HepG2 (cell line): ENCODE data around the gene POLR1C. TPM values are rescaled to one million over a fixed set of nuclear protein-coding genes. Genes with fewer than 3 reads are reported as not detected.
A peak's percentile ranks its signal among the peaks of the same experiment; 100 is the strongest.

Experiments
- HMG20B ChIP-seq: conservative IDR thresholded peaks from 2 replicates; pipeline ENCODE4 v1.6.1; 2016; ENCODE audit warnings: missing genetic modification reagents, missing compliant biosample characterization
- KLF13 ChIP-seq: sonication (generic); formaldehyde crosslinking; IDR thresholded peaks from 2 replicates; pipeline ENCODE4 v1.4.0; 2020; ENCODE audit warnings: mild to moderate bottlenecking, missing genetic modification reagents
- NBN ChIP-seq: fragments of 450-650 bp; conservative IDR thresholded peaks from 2 replicates; pipeline ENCODE4 v1.6.1; 2017
- NCOR1 ChIP-seq: fragments of 200-600 bp; sonication (generic); IDR thresholded peaks from 2 replicates; pipeline ENCODE4 v1.7.0; 2017; ENCODE audit warnings: antibody characterized with exemption, low read length, borderline replicate concordance
- PRMT3 ChIP-seq: sonication (generic); formaldehyde crosslinking; IDR thresholded peaks from 2 replicates; pipeline ENCODE4 v1.8.1; 2022; ENCODE audit warnings: low read depth, mild to moderate bottlenecking, moderate library complexity, missing genetic modification reagents, borderline replicate concordance
- PRPF4 ChIP-seq: fragments of 200-400 bp; formaldehyde crosslinking; IDR thresholded peaks from 2 replicates; pipeline ENCODE4 v1.6.1; 2016; ENCODE audit warnings: low read length, low read depth; ENCODE audit not compliant: poor library complexity, severe bottlenecking
- RORA ChIP-seq: sonication (generic); formaldehyde crosslinking; IDR thresholded peaks from 2 replicates; pipeline ENCODE4 v1.5.0; 2020; ENCODE audit warnings: mild to moderate bottlenecking, missing genetic modification reagents, moderate library complexity
- SALL1 ChIP-seq: sonication (generic); formaldehyde crosslinking; IDR thresholded peaks from 2 replicates; pipeline ENCODE4 v1.8.0; 2022; ENCODE audit warnings: mild to moderate bottlenecking, missing genetic modification reagents
- SATB2 ChIP-seq: sonication (generic); formaldehyde crosslinking; IDR thresholded peaks from 2 replicates; pipeline ENCODE4 v1.5.0; 2020; ENCODE audit warnings: missing genetic modification reagents
- TCF7L2 ChIP-seq: IDR thresholded peaks from 2 replicates; pipeline ENCODE4 v1.6.1; 2011; ENCODE audit warnings: mild to moderate bottlenecking, low read depth, low read length, moderate library complexity
- TERF1 ChIP-seq: sonication (generic); formaldehyde crosslinking; IDR thresholded peaks from 2 replicates; pipeline ENCODE4 v1.8.0; 2022; ENCODE audit warnings: mild to moderate bottlenecking, missing genetic modification reagents, moderate library complexity
- ZNF205 ChIP-seq: IDR thresholded peaks from 2 replicates; pipeline ENCODE4 v1.6.1; 2018; ENCODE audit warnings: missing biosample characterization, missing genetic modification reagents
- ZNF343 ChIP-seq: sonication (generic); formaldehyde crosslinking; IDR thresholded peaks from 2 replicates; pipeline ENCODE4 v1.4.0; 2020; ENCODE audit warnings: mild to moderate bottlenecking, missing genetic modification reagents
- ZNF362 ChIP-seq: sonication (generic); formaldehyde crosslinking; IDR thresholded peaks from 2 replicates; pipeline ENCODE4 v1.4.0; 2020; ENCODE audit warnings: missing genetic modification reagents, mild to moderate bottlenecking, borderline replicate concordance
- ZNF687 ChIP-seq: sonication (generic); formaldehyde crosslinking; IDR thresholded peaks from 2 replicates; pipeline ENCODE4 v1.5.1; 2020; ENCODE audit warnings: mild to moderate bottlenecking, missing genetic modification reagents, moderate library complexity
- ZNF746 ChIP-seq: sonication (generic); formaldehyde crosslinking; IDR thresholded peaks from 2 replicates; pipeline ENCODE4 v1.8.0; 2022; ENCODE audit warnings: mild to moderate bottlenecking, missing genetic modification reagents
- ZNF792 ChIP-seq: IDR thresholded peaks from 2 replicates; pipeline ENCODE4 v1.6.1; 2016
- ZNF83 ChIP-seq: sonication (generic); formaldehyde crosslinking; IDR thresholded peaks from 2 replicates; pipeline ENCODE4 v1.4.0; 2020; ENCODE audit warnings: missing genetic modification reagents, mild to moderate bottlenecking, borderline replicate concordance
- polyA plus RNA-seq, 8 experiments: library from polyadenylated mRNA; depleted of rRNA in 3 of 8; stranded (reverse) in 7 of 8; unstranded in 1 of 8; fragments of >200 nt; fragmentation: Illumina TruSeq in 4 of 8; extraction: Trizol in 4 of 8; gene quantifications; 2 replicates each; pipeline versions ENCODE4 v1.2.1 to v1.2.3, GENCODE V29; 2011 to 2016; ENCODE audit warnings: low read depth in 4 of 8, missing spikeins in 1 of 8, mixed read lengths in 1 of 8; ENCODE audit not compliant: insufficient read depth in 1 of 8
- total RNA-seq, 5 experiments: library from RNA; depleted of rRNA; stranded (reverse); fragments of >200 nt; fragmentation: Illumina TruSeq; extraction: Trizol; gene quantifications; 2 replicates each; pipeline ENCODE4 v1.2.3, GENCODE V29; 2016; ENCODE audit warnings: low read depth in 1 of 5
- TF ChIP-seq, protein P1 (sequence below): sonication (generic); formaldehyde crosslinking; IDR thresholded peaks from 2 replicates; pipeline ENCODE4 v1.5.1; 2020; ENCODE audit warnings: missing genetic modification reagents, mild to moderate bottlenecking, borderline replicate concordance
- TF ChIP-seq, protein P2 (sequence below): IDR thresholded peaks from 2 replicates; pipeline ENCODE4 v1.6.1; 2016; ENCODE audit warnings: low read depth

POLR1C gene
- total and polyA plus RNA-seq, 2 of the 13 experiments (the other 11 are each of a cell fraction or from before 2014, with no cell fraction given): 62.6 to 72.2 TPM

- TF ChIP-seq ZNF343 (CRISPR knock-in tag) (0 out of 2 replicates have a peak, but pooled peaks have one; percentile 75), KLF13 (CRISPR knock-in tag) (no peak), ZNF687 (CRISPR knock-in tag) (peak; percentile 94), ZNF205 (CRISPR knock-in tag) (no peak), SATB2 (CRISPR knock-in tag) (no peak), ZNF746 (CRISPR knock-in tag) (no peak), ZNF792 (CRISPR knock-in tag) (no peak), RORA (CRISPR knock-in tag) (no peak), HMG20B (CRISPR knock-in tag) (no peak), SALL1 (CRISPR knock-in tag) (peak; percentile 73), NBN (no peak), NCOR1 (no peak), PRPF4 (no peak), PRMT3 (CRISPR knock-in tag) (no peak), ZNF362 (CRISPR knock-in tag) (peak; percentile 49; the same call in 1 of the 2 replicates), TERF1 (CRISPR knock-in tag) (no peak), TCF7L2 (no peak), ZNF83 (CRISPR knock-in tag) (no peak)
- TF ChIP-seq, protein P1, sequence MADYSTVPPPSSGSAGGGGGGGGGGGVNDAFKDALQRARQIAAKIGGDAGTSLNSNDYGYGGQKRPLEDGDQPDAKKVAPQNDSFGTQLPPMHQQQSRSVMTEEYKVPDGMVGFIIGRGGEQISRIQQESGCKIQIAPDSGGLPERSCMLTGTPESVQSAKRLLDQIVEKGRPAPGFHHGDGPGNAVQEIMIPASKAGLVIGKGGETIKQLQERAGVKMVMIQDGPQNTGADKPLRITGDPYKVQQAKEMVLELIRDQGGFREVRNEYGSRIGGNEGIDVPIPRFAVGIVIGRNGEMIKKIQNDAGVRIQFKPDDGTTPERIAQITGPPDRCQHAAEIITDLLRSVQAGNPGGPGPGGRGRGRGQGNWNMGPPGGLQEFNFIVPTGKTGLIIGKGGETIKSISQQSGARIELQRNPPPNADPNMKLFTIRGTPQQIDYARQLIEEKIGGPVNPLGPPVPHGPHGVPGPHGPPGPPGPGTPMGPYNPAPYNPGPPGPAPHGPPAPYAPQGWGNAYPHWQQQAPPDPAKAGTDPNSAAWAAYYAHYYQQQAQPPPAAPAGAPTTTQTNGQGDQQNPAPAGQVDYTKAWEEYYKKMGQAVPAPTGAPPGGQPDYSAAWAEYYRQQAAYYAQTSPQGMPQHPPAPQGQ (CRISPR knock-in tag): no peak
- TF ChIP-seq, protein P2, sequence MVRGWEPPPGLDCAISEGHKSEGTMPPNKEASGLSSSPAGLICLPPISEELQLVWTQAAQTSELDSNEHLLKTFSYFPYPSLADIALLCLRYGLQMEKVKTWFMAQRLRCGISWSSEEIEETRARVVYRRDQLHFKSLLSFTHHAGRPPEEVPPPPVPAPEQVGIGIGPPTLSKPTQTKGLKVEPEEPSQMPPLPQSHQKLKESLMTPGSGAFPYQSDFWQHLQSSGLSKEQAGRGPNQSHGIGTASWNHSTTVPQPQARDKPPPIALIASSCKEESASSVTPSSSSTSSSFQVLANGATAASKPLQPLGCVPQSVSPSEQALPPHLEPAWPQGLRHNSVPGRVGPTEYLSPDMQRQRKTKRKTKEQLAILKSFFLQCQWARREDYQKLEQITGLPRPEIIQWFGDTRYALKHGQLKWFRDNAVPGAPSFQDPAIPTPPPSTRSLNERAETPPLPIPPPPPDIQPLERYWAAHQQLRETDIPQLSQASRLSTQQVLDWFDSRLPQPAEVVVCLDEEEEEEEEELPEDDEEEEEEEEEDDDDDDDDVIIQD: no peak
Measured at GRCh38 chr6:43477235-43478007, 39.5 kb upstream of the POLR1C start, which contains the start of gene TJAP1 (continued).
